ENCODE measurements around the gene TM4SF20. TPM values are rescaled to one million over a fixed set of nuclear protein-coding genes. Genes with fewer than 3 reads are reported as not detected.

TM4SF20 gene, protein sequence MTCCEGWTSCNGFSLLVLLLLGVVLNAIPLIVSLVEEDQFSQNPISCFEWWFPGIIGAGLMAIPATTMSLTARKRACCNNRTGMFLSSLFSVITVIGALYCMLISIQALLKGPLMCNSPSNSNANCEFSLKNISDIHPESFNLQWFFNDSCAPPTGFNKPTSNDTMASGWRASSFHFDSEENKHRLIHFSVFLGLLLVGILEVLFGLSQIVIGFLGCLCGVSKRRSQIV
- total RNA-seq (ENCODE audit: low replicate concordance), result 0.23 TPM in 1 of 2 replicates, not detected in the other

DNA sequence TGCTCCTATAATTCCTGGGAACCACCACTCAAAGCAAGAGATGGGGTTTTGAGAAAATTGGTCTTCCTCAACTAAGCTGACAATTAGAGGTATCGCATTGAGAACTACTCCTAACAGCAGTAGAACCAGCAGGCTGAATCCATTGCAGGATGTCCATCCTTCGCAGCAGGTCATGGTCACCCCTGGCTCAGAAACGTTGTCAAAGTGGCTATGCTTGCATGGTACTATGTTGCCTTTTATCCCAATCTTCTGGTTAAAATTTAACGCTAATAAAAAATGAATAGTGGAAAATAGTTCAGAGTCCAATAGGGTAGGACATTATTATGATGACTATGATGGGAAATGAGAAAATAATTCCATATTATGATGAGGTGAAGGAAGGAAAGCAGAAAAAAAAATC is at the start of gene TM4SF20:
TSS of gene TM4SF20 (minus strand) at position 212 of the 400 bp plus-strand sequence. CDS start at position 174, 38 bp downstream.

DNA sequence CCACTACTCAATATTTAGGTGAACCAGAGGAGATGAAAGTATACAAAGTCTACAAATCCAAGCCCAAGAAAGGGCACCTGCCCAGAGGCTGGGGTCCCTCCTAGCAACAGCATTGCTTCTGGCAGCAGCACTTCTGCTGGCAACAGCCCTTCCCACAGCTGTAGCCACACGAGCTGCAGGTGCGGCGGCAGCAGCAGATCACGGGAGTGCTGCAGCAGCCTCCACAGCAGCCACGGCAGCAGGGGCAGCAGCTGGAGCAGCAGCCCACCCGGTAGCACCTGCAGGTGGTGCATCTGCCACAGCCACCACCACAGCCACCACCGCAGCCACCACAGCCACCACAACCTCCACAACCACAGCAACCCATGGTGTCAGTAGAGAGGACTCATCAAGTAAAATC is 8.5 kb upstream of the TM4SF20 start, which contains the start of gene SCYGR1:
TSS of gene SCYGR1 (minus strand) at position 367 of the 400 bp plus-strand sequence. CDS start at position 367, 0 bp downstream.

DNA sequence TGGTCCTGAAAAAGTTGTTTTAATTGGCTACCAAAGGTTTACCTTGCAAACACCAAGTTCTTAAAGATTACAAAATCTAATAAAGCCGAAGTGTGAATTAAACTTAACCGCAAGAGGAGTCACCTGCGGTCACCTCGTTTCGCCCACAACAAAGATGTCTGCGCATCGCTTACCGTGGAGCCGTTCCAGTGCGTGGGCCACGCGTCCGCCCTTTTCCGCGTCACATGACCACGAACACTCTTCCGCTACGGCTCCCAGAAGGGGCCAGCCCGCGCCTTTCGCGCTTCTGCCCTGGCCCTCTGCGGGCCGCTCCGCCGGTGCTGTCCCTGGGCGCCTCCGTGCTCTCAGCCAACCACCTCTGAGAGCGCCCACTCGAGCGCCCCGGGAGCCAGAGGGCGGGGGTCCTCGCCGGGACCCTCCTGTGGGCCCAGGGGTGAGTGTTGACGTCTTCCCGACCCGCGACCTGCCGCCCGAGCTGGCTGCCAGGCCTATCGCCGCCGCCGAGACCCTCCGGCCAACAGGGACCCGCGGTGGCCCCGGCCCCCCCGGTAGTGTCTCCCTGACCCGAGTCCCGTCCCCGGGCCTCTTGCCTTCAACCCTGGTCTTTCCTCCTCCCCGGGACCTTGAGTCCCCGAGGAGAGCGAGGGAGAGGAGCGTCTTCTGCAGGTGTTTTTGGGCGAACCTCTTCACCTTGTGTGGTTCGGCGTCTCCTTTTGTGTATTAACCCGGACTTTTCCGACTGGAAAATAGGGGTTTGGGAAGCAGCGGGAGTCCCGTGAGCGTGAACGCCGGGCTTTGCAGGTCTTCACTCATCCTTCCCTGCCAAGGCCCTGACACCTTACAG is 53.9 kb downstream of the TM4SF20 start, which contains the start of gene MFF:
TSS of gene MFF (plus strand) at position 257 of the 844 bp plus-strand sequence. CDS start 5,415 bp downstream, outside the sequence.

Other genes with a start within 250 kb of the TM4SF20 start
- gene COL4A4, start 215.1 kb downstream of the TM4SF20 start, total RNA-seq (ENCODE audit: low replicate concordance), result 6.8 and 18.7 TPM in 2 replicates
- gene COL4A3, start 214.7 kb downstream of the TM4SF20 start, total RNA-seq (ENCODE audit: low replicate concordance), result 7.3 and 8.3 TPM in 2 replicates
- gene MFF, start 54.1 kb downstream of the TM4SF20 start, total RNA-seq (ENCODE audit: low replicate concordance), result 42.5 and 53.7 TPM in 2 replicates
- gene SCYGR1, start 8.6 kb upstream of the TM4SF20 start, total RNA-seq (ENCODE audit: low replicate concordance), result not detected in 2 replicates
- 33.2 and 42.2 TPM in 2 replicates for gene AGFG1, start 92.8 kb upstream of the TM4SF20 start, total RNA-seq (ENCODE audit: low replicate concordance)
- not detected in 2 replicates for gene SCYGR2, start 219.6 kb upstream of the TM4SF20 start, total RNA-seq (ENCODE audit: low replicate concordance)
- not detected in 2 replicates for gene SCYGR3, start 235.5 kb upstream of the TM4SF20 start, total RNA-seq (ENCODE audit: low replicate concordance)
- under 0.01 TPM in 1 of 2 replicates, not detected in the other for gene SCYGR4, start 238.2 kb upstream of the TM4SF20 start, total RNA-seq (ENCODE audit: low replicate concordance)